CD4-positive, alpha-beta T cell treated with Interleukin-2 at 100 ng/mL for 4 hours (primary cell): Measurements from ENCODE around the gene BTK.

Experiments
- DNase-seq: peaks from one replicate; pipeline ENCODE4 v3.0.0-alpha.2; 2020; ENCODE audit warnings: low spot score

The BTK gene

DNA sequence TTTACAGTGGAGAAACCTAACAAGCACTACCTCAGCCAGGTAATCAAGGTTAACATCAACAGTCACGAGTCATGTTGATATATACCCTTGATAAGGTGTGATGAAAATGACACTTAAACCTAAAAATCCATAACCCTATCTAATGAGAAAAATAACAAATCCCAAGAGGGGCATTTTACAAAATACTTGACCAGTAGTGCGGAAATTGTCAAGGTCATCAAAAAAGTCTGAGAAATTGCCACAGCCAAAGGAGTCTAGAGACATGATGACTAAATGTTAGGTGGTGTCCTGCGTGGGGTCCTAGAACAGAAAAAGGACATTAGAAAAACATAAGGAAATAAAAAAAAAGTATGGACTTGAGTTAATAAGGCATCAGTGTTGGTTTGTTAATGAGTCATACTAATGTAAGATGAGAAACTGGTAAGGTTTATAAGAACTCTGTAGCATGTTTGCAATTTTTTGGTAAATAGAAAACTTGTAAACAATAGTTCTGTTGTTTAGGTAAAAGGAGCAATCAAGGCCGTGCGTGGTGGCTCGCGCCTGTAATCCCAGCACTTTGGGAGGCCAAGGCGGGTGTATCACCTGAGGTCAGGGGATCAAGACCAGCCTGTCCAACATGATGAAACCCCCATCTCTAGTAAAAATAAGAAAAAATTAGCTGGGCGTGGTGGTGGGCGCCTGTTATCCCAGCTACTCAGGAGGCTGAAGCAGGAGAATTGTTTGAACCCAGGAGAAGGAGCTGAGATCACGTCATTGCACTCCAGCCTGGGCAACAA lies 7.7 kb upstream of the BTK start:
- DNase-seq: no peak

DNA sequence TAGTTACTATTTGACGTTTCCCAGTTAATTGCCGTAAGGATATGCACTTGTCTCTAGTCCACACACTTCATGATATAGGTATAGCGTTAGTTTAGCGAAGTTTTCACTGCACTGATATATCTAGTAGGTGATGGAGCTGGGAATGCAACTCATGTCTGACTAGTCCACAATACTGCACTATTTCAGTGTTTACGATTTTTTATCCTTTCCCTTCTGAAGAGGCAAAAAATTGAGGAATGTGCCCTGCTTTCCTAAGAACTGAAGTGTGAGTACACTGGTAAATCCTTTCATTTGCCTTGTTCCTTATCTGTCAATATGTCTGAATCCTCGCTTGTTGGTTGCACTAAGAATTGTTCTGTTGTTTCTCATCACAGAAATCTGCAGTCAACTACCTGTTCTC lies 5.8 kb upstream of the BTK start:
- no peak for DNase-seq

DNA sequence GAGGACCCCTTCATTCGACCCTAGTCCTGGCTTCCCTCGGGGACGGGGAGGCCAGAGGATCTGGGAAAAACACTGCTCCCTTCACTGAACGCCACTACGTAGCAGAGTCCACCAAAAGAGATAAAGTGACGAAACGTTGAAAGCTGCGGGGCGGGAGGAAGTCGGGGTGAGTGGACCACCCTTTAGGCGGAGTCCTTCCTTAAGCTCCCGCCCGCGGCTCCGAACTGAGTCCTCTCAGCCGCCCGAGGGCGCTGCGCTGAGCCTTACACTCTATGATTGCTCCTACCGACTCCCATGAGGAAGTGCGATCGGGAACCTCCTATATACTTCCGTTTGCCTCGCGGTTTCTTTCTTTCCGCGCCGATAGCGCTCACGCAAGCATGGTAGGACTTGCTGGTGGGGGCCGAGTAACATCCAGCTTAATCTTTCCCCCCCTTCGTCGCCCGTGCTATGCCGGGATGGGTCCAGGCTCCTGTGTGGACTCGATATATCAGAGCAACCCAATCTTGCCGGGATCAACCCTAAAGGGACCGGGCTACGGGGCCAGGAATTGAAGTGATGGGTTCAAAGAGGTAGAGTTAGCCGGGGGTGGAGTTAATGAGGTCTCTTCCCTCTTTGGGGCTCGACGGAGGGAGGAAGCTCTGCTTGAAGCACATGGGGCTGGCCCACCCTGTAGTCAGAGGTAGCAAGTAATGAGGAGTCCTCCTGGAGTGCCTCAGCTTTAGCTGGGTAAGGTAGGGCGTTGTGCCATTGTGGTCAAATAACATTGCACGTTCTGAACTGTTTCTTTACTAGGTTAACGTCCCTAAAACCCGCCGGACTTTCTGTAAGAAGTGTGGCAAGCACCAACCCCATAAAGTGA lies 4.9 kb upstream of the BTK start, which contains the start of gene RPL36A:
RPL36A (plus strand) TSS at position 348 of the 862 bp plus-strand sequence; CDS start at position 381, 33 bp downstream.
- DNase-seq: peak; percentile 83

DNA sequence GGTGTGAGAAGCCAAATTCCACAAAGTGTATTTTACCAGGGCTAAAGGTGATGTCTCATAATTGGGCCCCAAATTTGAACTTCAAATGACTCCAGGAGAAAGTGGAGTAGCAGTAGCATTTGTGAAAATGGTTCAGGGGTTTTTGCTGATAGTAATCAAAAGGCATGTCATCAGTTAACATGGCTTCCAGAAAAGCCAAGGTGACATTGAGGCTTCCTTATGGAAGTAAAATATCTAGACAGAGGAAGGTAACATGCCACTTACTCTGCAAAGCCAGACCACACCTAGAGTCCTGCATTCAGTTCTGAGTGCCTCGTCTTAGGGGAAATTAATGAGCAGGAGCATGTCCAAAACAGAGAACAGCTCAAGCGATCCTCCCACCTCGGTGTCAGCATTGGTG lies 2.6 kb upstream of the BTK start:
- no peak for DNase-seq

DNA sequence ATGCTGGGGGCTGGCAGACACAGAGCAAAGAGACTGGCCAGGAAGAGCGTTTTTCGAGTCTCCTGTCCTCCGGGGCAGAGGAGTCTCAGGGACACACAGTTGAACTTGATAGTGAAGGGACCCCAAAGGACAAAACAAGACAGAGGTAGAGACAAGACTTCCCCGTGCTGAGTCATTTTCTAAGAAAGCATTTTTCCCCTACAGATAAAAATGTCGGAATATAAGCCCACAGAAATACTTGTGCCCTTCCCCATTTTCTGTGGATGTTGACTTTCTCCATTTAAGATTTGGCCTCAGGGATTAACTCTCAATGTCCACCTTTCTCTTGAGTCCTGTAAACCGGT lies 523 bp upstream of the BTK start:
- DNase-seq: no peak

DNA sequence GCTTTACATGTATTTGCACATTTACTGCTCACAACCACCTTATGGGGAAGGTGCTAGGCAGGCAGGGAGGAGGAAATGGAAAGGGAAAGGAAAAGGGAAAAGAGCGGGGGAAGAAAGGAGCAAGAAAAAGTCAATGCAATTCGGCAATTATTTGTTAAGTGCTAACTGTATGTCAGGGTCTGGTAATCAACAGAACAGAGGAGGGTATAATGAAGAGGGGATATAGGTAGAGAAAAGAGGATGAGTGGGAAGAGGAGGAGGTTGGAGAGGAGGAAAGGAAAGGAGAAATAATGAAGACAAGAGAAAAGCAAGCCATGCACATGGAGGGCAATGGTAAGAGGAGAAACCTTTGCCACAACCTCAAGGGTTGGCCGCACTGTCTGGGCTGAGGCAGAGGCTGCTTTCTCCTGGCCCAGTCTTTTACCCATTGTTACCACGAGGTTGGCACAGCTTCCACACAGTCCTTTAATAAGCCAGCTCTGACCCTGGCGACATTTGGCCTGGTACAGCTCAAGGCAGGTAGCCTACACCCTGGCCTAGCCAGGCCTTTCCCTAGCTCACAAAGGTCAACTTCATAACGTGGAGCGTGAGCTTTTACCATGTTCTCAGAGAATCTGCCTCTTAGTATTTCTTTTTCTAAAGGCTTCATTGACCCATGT lies 836 bp downstream of the BTK start:
- no peak for DNase-seq

DNA sequence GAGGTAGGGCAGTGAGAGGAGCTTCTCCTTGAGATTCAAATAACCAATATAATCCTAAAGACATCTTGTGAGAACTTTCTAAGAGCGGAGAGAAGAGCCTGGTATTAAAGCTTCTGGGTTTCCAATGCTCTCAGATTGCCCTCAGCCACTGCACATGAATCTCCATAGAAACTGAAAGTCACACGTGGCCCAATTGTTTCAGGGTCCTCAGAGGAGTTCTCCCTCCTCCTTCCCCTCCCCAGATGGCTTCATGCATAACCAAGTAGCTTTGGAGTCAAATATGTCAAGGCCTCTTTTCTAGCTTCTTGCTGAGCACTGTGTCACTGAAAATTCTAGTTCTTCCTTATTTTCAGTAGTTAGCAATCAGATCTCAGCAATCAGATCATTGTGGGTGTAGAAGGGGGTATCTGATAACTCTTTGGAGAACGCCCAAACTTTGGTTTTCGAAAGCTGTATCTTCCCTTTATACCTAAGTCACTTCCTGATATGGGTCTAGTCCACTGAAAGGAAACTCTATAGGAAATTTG lies 2.2 kb downstream of the BTK start:
- no peak for DNase-seq

DNA sequence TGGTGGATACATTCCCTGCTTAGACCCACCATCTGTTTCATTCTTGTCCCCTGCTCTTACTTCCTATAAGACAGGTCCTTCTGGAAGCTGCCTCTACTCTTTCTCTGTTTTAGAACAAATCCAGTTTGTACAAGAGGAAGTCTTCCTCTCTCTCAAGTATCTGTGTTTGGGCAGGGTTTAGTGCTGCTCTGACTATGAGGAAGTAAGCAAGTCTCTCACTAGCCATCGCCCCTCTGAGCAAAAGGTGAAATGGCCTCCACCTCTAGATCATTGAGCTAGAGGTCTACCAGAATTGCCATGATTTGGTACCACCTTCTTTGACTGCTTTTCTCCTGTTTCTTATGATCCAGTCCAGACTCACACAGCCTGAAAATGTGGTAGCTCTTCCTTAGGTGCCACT lies 8.4 kb downstream of the BTK start:
- no peak for DNase-seq

DNA sequence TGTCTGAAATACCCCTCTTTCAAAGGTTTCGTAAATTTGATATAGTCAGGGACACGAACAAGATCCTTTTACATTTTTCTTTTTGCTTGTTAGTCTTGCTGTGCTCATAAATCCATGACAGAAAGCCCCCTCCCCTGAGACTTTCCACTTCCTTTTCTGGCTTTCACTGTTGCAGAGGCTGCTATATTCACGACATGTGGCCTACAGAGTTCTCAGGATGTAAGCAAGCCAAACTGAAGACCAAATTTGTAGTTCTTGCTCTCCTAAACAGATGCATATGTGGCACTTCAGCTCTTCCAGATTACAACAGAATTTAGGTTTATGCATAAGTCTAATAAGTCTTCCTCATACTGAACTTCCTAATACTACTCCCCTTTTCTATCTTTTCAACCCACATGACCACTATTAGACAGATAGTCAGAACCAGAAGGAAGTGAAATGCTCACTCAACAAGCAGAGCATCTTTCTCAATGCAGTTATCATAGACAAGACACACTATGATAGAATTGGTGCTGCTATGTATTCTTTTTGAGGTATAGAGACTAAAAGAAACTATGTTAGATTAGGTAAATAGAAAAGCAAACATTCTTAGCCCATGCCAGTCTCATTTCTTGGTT lies 15.0 kb downstream of the BTK start:
- no peak for DNase-seq

DNA sequence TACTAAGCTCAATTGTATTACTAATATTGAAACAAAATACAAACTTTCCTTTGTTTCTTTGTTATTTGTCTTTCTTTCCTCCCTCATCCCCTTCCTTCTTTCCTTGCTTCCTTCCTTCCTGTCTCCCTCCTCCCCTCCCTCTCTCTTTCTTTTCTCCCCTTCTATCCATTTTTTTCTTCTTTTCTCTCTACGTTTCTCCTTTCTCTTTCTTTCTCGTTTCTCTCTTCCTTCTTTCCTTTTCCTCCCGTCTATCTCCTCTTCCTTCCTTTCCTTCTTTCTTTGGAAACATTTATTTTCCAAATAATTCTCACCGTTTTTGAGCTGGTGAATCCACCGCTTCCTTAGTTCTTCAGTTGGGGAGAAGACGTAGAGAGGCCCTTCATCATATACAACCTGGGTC lies 16.3 kb downstream of the BTK start:
- DNase-seq: no peak

DNA sequence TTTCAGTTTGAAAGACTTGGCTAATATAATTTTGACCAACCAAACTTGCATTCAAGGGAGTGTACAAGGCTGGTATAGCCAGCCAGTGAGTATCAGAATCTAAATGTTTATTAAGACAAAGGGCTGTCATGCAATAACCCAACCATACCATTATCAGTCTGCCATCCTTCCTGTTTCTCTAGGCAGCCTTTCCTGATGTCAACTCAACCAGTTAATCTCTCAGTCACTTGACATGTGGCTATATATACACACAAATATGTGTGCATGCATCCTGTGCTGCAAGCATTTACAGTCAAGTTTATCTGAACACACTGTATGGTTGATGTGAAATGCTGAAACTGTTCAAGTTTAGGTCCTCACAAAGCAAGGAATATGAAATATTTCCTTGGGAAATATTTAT lies 17.2 kb downstream of the BTK start:
- no peak for DNase-seq

DNA sequence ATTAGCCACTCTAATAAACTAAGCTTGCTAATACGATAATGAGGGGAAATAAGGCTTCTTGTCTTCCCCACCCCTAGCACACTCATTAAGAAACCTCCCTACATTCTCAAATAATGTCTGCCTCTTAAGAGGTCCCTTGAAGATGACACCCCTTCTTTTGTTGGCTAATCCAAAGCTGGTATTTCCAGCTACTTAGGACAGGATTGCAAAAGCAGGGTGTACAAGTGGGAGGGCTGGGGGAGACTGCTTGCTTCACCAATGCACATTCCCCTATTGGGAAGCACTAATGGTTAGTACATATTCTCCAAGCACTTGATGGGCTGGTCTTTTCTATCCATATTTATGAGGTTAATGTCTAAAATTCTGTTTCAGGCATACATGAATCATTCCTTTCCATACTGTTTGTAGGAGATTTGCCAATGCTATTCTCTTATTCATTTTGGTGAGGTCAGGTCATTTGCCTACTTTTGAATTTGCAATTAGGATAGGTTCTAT lies 20.6 kb downstream of the BTK start:
- no peak for DNase-seq

DNA sequence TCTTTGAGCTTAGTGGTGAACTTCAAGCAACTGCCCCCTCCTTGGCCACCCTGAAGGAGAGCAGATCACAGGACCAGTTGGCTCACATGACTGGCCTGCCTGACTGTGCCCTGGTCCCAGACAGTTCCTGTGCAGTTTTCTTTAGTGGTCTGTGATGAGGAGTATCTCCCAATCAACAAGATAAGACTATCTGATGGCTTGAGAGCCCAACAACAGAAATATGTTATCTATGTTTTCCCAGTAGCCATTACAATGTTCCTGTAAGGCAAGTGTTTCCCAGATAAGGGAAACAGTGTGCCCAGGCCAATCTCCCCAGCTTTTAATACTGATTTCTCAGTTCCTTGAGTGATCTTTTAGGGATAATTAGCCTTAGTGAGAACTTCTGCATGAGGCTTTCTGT lies 23.2 kb downstream of the BTK start:
- no peak for DNase-seq

DNA sequence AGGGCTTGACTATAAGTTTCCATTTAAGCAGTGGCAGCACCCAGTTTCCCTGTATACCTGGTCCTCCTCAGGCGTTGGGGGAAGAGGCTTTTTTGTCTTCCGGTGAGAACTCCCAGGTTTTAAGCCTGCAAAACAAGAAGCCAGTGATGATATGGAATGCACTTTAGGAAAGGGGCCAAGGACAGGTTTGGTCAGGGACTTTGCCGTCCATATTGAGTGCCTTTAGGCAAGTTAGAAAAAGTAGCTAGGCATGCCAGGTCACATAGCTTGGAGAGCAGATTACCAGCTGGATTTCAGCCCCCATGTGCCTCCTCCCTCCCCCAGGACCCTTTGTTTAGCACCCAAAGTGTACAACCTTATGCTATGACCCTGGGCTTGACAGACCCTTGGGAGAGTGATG lies 23.9 kb downstream of the BTK start:
- DNase-seq: no peak

DNA sequence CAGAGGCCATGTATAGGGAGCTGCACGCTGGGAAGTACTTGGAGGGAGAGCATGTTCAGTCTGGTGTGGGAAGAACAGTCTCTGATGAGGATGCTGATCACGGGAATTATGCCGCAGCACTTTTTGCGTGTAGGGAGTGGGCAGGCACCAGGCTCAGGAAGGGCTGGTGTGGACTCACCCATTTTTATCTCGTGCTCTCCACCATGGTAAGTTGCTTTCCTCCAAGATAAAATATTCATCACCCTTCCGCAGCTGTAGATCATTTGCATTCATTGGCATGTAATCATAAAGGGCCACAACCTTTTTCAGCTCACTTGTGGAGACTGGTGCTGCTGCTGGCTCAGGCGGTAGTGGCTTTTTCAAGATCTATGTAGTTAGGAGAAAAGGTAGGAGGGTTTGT lies 25.6 kb downstream of the BTK start:
- DNase-seq: no peak

DNA sequence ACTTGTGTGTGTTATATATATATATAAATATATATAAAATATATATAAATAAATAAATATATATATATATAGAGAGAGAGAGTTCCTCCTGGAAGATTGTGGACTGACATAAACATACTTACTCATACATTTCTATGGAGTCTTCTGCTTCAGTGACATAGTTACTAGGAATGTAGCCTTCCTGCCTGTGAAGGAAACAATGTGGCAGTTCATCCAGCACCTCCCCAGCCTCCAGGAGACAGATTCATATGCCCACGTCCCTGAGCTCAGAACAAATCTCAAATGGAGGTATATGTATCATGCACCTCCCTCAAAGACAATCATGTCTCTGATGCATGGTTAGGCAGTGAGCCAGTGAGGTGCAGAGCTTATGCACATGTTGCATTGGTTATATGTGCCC lies 26.0 kb downstream of the BTK start:
- no peak for DNase-seq

DNA sequence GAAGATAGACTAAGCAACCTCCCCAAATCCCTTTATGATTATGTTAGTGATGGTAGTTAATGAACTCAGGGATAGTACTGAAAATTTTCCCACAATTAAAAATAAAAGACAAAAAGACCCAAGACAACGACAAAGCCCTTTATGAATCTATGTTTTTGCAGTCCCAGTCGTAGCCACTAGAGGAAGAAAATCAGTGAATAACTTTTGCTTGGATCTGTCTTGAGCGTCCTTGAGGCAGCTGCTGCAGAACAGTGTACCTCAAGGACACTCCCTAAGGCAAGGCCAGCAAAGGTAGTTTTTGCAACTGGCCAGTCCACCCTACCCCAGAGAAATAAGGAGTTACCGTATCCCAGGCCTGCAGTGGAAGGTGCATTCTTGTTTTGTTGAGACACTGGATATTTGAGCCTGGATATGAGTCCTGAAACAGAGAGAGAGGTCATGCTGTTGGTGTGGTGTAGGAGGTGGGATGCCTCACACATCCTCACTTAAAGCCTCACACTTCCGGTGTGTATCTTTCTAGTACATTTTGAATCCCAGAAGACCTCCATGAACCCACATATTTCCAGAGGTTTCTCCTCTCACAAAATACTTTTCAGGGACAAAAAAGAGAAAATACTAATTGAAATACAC lies 28.7 kb downstream of the BTK start:
- DNase-seq: no peak

DNA sequence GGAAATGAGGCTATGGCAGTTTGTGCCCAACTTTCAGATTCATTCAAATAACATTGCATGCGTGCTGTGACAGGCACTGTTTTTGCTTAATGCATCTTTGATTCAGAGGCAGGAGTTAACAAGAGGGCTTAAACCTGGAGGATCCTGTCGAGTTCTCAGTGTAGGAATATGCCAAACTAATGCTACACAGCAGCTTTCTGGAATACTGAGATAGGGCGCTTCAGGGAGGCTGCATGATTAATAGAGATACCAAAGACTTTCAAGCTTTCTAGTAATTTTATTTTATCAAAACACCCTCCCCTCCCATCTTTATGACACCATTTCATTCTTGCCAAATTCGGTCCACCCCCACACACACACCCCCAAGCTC lies 36.8 kb downstream of the BTK start:
- DNase-seq: no peak

DNA sequence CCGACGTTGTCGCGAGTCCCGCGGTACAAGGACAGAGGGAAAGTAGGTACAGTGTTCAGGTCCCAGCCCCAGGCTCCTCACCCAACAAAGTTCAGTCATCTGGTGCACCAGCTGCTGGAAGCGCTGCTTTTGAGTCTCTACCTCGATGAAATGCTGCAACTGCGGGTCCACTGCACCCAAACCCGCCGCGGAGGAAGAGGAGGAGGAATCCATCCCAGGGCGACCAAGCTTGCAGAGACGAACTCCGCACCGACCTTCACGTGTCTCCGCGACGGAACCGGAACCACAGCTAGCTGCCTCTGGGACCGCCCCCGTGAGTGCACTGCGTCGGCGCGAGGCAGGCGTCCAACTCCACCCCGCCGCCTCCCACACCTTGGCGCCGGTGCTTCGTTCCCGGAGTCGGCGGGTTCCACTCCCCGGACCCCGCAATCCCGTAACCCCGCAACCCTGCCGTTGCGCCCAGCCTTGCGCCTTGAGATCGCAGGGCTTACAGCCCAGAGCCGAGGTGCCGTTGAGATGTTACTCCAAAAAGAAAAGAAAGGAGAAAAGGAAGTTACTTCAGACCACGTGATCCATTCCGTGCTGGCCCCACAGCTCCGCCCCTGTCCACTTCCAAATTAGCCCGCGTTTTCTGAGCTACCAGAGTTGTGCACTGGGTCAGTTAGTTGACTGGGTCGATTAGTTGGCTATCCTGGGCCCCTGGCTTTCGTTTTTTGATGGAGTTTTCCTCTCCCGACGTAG lies 37.4 kb downstream of the BTK start, which contains the start of gene TIMM8A:
TIMM8A (minus strand) TSS at position 291 of the 741 bp plus-strand sequence; CDS start at position 213, 78 bp downstream.
- DNase-seq: peak; percentile 68

DNA sequence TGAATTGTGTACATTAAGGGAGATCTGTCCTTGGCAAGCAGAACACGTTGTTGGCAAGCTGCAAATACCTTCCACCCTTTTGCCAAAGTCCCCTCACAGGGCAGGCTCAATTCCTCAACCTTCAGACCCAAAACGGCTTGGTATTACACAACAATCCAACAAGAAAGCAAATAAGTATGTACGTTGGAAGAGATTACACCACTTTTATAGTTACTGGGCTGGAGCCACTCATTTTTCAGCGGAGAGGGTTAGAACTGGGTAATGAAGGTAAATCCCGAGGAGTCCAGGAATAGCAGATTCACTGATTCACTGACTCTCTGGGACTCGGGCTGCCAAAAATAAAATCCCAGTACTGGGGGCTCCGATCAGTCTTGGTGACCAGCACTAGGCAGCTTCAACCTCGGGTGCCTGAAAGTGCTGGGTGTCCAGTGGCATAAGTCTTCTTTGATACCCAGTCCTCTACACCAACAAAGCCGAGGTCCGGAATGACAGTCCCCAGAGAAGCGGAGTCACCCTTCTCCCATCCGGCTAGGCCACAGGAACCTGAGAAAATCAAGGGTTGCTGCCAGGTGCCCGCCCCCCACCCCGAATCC lies 38.0 kb downstream of the BTK start:
- no peak for DNase-seq
